ENCODE results near the gene PATJ. TPM values are rescaled to one million over a fixed set of nuclear protein-coding genes. Genes with fewer than 3 reads are reported as not detected.

Gene PATJ
- total RNA-seq, 1 donor from 2014 or later = 126 TPM

- Mint-ChIP-seq H3K27me3 (no peaks in the 10 kb centered on the region), H3K36me3 (ENCODE audit: insufficient read depth) (peaks cover 8% of the 10 kb centered on the region), H3K4me1 (ENCODE audit: low read depth) (peaks cover 8% of the 10 kb centered on the region), H3K4me3 (ENCODE audit: low read depth) (no peak overlapping the region), H3K9me3 (ENCODE audit: low read depth) (no peaks in the 10 kb centered on the region), H3K27ac (no peak overlapping the region)
- TF ChIP-seq CTCF (IDR thresholded peaks at IDR 0.05; ENCODE audit: unreplicated experiment) = no peak
- DNase-seq (ENCODE audit: low spot score, unreplicated experiment) = no peak
These were observed 292.5 kb downstream of the PATJ start for GRCh38 chr1:62034790-62035189.

- Mint-ChIP-seq H3K9me3 (ENCODE audit: low read depth) (no peaks in the 10 kb centered on the region), H3K4me1 (ENCODE audit: low read depth) (peaks cover 17% of the 10 kb centered on the region), H3K27me3 (no peaks in the 10 kb centered on the region), H3K36me3 (ENCODE audit: insufficient read depth) (peaks cover 3% of the 10 kb centered on the region), H3K4me3 (ENCODE audit: low read depth) (no peak overlapping the region), H3K27ac (no peak overlapping the region)
- no peak for DNase-seq (ENCODE audit: low spot score, unreplicated experiment)
- no peak for TF ChIP-seq CTCF (IDR thresholded peaks at IDR 0.05; ENCODE audit: unreplicated experiment)
These were observed 295.0 kb downstream of the PATJ start for GRCh38 chr1:62037274-62037673.

- H3K9me3 Mint-ChIP-seq (ENCODE audit: low read depth) = no peaks in the 10 kb centered on the region
- DNase-seq (ENCODE audit: low spot score, unreplicated experiment) = no peak
- H3K27ac Mint-ChIP-seq = no peak overlapping the region
- peaks cover 1% of the 10 kb centered on the region for H3K36me3 Mint-ChIP-seq (ENCODE audit: insufficient read depth)
- H3K27me3 Mint-ChIP-seq = no peaks in the 10 kb centered on the region
- H3K4me3 Mint-ChIP-seq (ENCODE audit: low read depth) = no peak overlapping the region
- peaks cover 12% of the 10 kb centered on the region for H3K4me1 Mint-ChIP-seq (ENCODE audit: low read depth)
- TF ChIP-seq CTCF (IDR thresholded peaks at IDR 0.05; ENCODE audit: unreplicated experiment) = peak; percentile 22
These were observed 296.5 kb downstream of the PATJ start for GRCh38 chr1:62038594-62039284.

- Mint-ChIP-seq H3K27me3 (no peaks in the 10 kb centered on the region), H3K4me1 (ENCODE audit: low read depth) (peaks cover 9% of the 10 kb centered on the region), H3K27ac (no peak overlapping the region), H3K4me3 (ENCODE audit: low read depth) (no peak overlapping the region), H3K36me3 (ENCODE audit: insufficient read depth) (peaks cover 8% of the 10 kb centered on the region), H3K9me3 (ENCODE audit: low read depth) (no peaks in the 10 kb centered on the region)
- TF ChIP-seq CTCF (IDR thresholded peaks at IDR 0.05; ENCODE audit: unreplicated experiment) = no peak
- no peak for DNase-seq (ENCODE audit: low spot score, unreplicated experiment)
These were observed 298.2 kb downstream of the PATJ start for GRCh38 chr1:62040450-62040849.

- no peak overlapping the region for H3K4me3 Mint-ChIP-seq (ENCODE audit: low read depth)
- DNase-seq (ENCODE audit: low spot score, unreplicated experiment) = no peak
- peaks cover 9% of the 10 kb centered on the region for H3K4me1 Mint-ChIP-seq (ENCODE audit: low read depth)
- H3K27ac Mint-ChIP-seq = peak overlapping the region; percentile 43
- no peaks in the 10 kb centered on the region for H3K9me3 Mint-ChIP-seq (ENCODE audit: low read depth)
- H3K36me3 Mint-ChIP-seq (ENCODE audit: insufficient read depth) = peaks cover 8% of the 10 kb centered on the region
- no peaks in the 10 kb centered on the region for H3K27me3 Mint-ChIP-seq
- TF ChIP-seq CTCF (IDR thresholded peaks at IDR 0.05; ENCODE audit: unreplicated experiment) = no peak
These were observed 298.7 kb downstream of the PATJ start for GRCh38 chr1:62040973-62041372.
